ENCODE data around the gene FAM83G. TPM values are rescaled to one million over a fixed set of nuclear protein-coding genes. Genes with fewer than 3 reads are reported as not detected.

Gene FAM83G
- total and polyA plus RNA-seq, 2 donors (not counting 3 experiments of a cell fraction or from before 2014, with no cell fraction given) = 7.0 to 10.9 TPM

DNA sequence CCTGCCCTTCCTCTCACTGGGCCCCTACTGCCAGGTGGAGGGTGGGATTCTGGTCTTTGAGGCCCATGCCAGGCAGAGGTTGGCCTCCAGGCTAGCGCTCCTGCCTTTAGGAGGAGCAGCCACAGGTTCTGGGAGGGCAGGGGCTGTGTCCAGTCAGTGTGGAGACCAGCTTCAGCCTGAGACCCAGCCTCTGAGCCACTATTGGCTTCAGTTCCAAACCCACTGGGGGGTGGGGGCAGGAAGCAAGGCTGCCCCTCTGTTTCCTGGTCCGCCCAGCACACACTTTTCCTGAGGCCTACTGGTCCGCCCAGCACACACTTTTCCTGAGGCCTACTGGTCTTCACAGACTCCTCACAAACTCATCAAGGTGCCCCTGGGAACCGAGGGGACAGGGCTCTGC lies 36.2 kb downstream of the FAM83G start:
- H3K9ac ChIP-seq (replicated peaks; ENCODE audit: extremely low read depth, insufficient read depth, low read length) = peak overlapping the region; percentile 39
- peaks cover 0 to 5% of the 10 kb centered on the region in 2 experiments for H3K36me3 ChIP-seq (ENCODE audit: control insufficient read depth in 2 of 2, extremely low read depth in 1 of 2, insufficient read depth in 2 of 2, low read length in 2 of 2)
- H3K4me3 ChIP-seq (replicated peaks in 1 of 3; ENCODE audit: insufficient read depth in 1 of 3, low read depth in 1 of 3, low read length in 3 of 3) = no peak overlapping the region
- ChIA-PET CTCF (interaction anchor here (1.0 kb wide), 2 partner anchors 9 to 11 kb away, joined by 3 read pairs; no protein-coding TSS in a partner anchor), POLR2A (no interaction called here)
- no peaks in the 10 kb centered on the region for H3K79me2 ChIP-seq (ENCODE audit: control insufficient read depth, insufficient read depth, low read length)
- peaks cover 31% of the 10 kb centered on the region for H3K4me1 ChIP-seq (ENCODE audit: control insufficient read depth, extremely low read depth, insufficient read depth, low read length)
- no peaks in the 10 kb centered on the region for H3K27me3 ChIP-seq (ENCODE audit: control insufficient read depth in 2 of 2, insufficient read depth in 2 of 2, low read length in 2 of 2)
- H3K9me1 ChIP-seq (replicated peaks; ENCODE audit: control insufficient read depth, extremely low read depth, insufficient read depth, low read length) = no peaks in the 10 kb centered on the region
- no peaks in the 10 kb centered on the region for H4K20me1 ChIP-seq (replicated peaks; ENCODE audit: control insufficient read depth, extremely low read depth, insufficient read depth, low read length)
- TF ChIP-seq POLR2AphosphoS5 (IDR thresholded peaks at IDR 0.05; ENCODE audit: insufficient read depth, low read depth, low read length) = peak; percentile 46
- peak; percentile 54 for TF ChIP-seq POLR2A (IDR thresholded peaks at IDR 0.05; ENCODE audit: low read depth, low read length)
- TF ChIP-seq CTCF (IDR thresholded peaks at IDR 0.05; ENCODE audit: extremely low read depth in 1 of 2, insufficient read depth in 1 of 2, low read depth in 1 of 2, low read length in 2 of 2) = no peak
- no peak for TF ChIP-seq EZH2 (IDR thresholded peaks at IDR 0.05; ENCODE audit: borderline replicate concordance, low read depth, low read length, severe bottlenecking)
- intact Hi-C loops (cut with micrococcal nuclease) (no loop called here), dilution Hi-C loops (cut with MboI; ENCODE audit: extremely low pct_ligation_motif_present, low sequenced_read_pairs) (no loop called here)
- H3K9me3 ChIP-seq (replicated peaks; ENCODE audit: control insufficient read depth, insufficient read depth, low read length) = no peaks in the 10 kb centered on the region
- H2AFZ ChIP-seq (ENCODE audit: low read depth, low read length) = peak overlapping the region; percentile 42
- H3K27ac ChIP-seq (ENCODE audit: insufficient read depth, low read depth, low read length) = peak overlapping the region; percentile 58
- no peak overlapping the region for H3K4me2 ChIP-seq (ENCODE audit: insufficient read depth, low read length)
- peak; percentile 78 for DNase-seq (ENCODE audit: low read depth, low spot score)
- BruUV-seq (replicated peaks) = no TSS peak
- peak; percentile 94 for FAIRE-seq

DNA sequence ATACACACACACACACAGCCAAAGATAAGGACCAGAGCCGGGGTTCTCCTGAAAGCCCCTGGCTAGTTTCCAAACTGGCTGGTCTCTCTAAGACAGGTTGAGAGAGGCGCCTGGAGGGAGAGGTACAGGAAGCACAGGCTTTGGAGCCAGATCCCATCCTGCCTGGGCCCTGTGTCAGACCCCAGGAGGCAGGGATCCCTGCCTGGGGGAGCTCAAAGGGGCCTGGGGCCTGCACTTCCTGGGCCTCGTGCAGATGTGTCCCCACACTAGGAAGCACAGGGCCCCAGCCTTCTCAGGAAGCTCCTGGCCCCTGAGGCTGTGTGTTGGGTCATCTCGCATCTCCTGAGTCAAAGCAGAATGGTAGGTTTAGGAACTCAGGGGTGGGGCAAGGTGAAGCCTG lies 36.6 kb downstream of the FAM83G start:
- intact Hi-C loops (cut with micrococcal nuclease) (no loop called here), dilution Hi-C loops (cut with MboI; ENCODE audit: extremely low pct_ligation_motif_present, low sequenced_read_pairs) (no loop called here)
- ChIA-PET POLR2A (no interaction called here), CTCF (interaction anchor here (1.0 kb wide), 2 partner anchors 9 to 11 kb away, joined by 3 read pairs; no protein-coding TSS in a partner anchor)
- no peaks in the 10 kb centered on the region for H4K20me1 ChIP-seq (replicated peaks; ENCODE audit: control insufficient read depth, extremely low read depth, insufficient read depth, low read length)
- no peak for TF ChIP-seq POLR2AphosphoS5 (IDR thresholded peaks at IDR 0.05; ENCODE audit: insufficient read depth, low read depth, low read length)
- no peak for TF ChIP-seq MYC (IDR thresholded peaks at IDR 0.05; ENCODE audit: low read depth, low read length)
- no peak for TF ChIP-seq POLR2A (IDR thresholded peaks at IDR 0.05; ENCODE audit: low read depth, low read length)
- no peak for TF ChIP-seq JUN (IDR thresholded peaks at IDR 0.05; ENCODE audit: borderline replicate concordance, insufficient read depth, insufficient read length, low read depth)
- no peak for TF ChIP-seq CTCF (IDR thresholded peaks at IDR 0.05; ENCODE audit: extremely low read depth in 1 of 2, insufficient read depth in 1 of 2, low read depth in 1 of 2, low read length in 2 of 2)
- no peak for TF ChIP-seq GATA2 (IDR thresholded peaks at IDR 0.05; ENCODE audit: insufficient read depth, insufficient read length, low read depth, low read length)
- no peak for TF ChIP-seq EZH2 (IDR thresholded peaks at IDR 0.05; ENCODE audit: borderline replicate concordance, low read depth, low read length, severe bottlenecking)
- TF ChIP-seq FOS (IDR thresholded peaks at IDR 0.05; ENCODE audit: borderline replicate concordance, insufficient read depth, low read length) = no peak
- TF ChIP-seq MAX (IDR thresholded peaks at IDR 0.05; ENCODE audit: insufficient read depth, insufficient read length) = no peak
- FAIRE-seq = no peak
- H3K4me3 ChIP-seq (replicated peaks in 1 of 3; ENCODE audit: insufficient read depth in 1 of 3, low read depth in 1 of 3, low read length in 3 of 3) = no peak overlapping the region
- H3K27me3 ChIP-seq (ENCODE audit: control insufficient read depth in 2 of 2, insufficient read depth in 2 of 2, low read length in 2 of 2) = no peaks in the 10 kb centered on the region
- H3K4me2 ChIP-seq (ENCODE audit: insufficient read depth, low read length) = no peak overlapping the region
- peaks cover 0 to 4% of the 10 kb centered on the region in 2 experiments for H3K36me3 ChIP-seq (ENCODE audit: control insufficient read depth in 2 of 2, extremely low read depth in 1 of 2, insufficient read depth in 2 of 2, low read length in 2 of 2)
- H3K9me1 ChIP-seq (replicated peaks; ENCODE audit: control insufficient read depth, extremely low read depth, insufficient read depth, low read length) = no peaks in the 10 kb centered on the region
- DNase-seq (ENCODE audit: low read depth, low spot score) = peak; percentile 13
- peak overlapping the region; percentile 39 for H3K9ac ChIP-seq (replicated peaks; ENCODE audit: extremely low read depth, insufficient read depth, low read length)
- no peaks in the 10 kb centered on the region for H3K9me3 ChIP-seq (replicated peaks; ENCODE audit: control insufficient read depth, insufficient read depth, low read length)
- peak overlapping the region; percentile 58 for H3K27ac ChIP-seq (ENCODE audit: insufficient read depth, low read depth, low read length)
- H3K4me1 ChIP-seq (ENCODE audit: control insufficient read depth, extremely low read depth, insufficient read depth, low read length) = peaks cover 31% of the 10 kb centered on the region
- H2AFZ ChIP-seq (ENCODE audit: low read depth, low read length) = no peak overlapping the region
- BruUV-seq (replicated peaks) = no TSS peak
- H3K79me2 ChIP-seq (ENCODE audit: control insufficient read depth, insufficient read depth, low read length) = no peaks in the 10 kb centered on the region

Data from endothelial cell of umbilical vein (primary cell).